GM08714 (cell line): ENCODE results near the gene STIL.
"Not testable (repeated sequence)": the region's sequence is repeated elsewhere in the genome, so short reads cannot be mapped to it uniquely, and the experiment has no call there.

Source experiments
- H3K4me3 ChIP-seq: fragments of 200-500 bp; sonication (Bioruptor generic); 2 replicates; pipeline ENCODE4 v1.5.1; 2014; ENCODE audit warnings: mild to moderate bottlenecking, low read length, inconsistent platforms
- ZNF274 ChIP-seq: IDR thresholded peaks from 2 replicates; pipeline ENCODE4 v1.6.1; 2012; ENCODE audit warnings: mild to moderate bottlenecking, low read depth, low read length

Gene STIL

DNA sequence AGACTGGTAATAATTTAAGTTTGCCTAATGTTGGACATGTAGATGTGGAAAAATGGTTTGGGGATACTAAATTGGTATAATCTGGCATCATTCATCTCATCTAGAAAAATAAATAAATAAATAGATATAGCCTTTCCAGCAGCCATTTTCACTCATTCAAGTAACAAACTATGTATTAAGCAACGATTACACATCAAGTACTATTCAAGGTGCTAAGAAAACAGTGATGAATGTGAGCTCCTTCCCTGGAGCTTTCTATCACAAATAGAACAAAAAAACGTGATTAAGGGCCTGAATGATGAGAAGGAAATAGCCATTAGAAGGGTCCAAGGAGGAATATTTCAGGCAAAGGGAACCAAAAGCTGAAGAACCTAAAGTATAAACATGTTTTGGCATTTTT lies 37.1 kb downstream of the STIL start:
- no peak for TF ChIP-seq ZNF274
- H3K4me3 ChIP-seq = no peak overlapping the region

DNA sequence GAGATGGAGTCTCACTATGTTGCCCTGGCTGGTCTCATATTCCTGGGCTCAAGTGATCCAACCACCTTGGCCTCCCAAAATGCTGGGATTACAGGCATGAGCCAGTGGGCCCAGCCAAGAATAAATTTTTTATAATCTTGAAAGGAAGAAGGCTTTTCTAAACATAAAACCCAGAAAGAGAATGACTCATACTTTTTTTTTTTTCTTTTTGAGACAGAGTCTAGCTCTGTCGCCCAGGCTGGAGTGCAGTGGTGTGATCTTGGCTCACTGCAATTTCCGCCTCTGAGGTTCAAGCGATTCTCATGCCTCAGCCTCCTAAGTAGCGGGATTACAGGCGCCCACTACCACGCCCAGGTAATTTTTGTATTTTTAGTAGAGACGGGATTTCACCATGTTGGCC lies 38.1 kb downstream of the STIL start:
- not testable (repeated sequence) for H3K4me3 ChIP-seq

DNA sequence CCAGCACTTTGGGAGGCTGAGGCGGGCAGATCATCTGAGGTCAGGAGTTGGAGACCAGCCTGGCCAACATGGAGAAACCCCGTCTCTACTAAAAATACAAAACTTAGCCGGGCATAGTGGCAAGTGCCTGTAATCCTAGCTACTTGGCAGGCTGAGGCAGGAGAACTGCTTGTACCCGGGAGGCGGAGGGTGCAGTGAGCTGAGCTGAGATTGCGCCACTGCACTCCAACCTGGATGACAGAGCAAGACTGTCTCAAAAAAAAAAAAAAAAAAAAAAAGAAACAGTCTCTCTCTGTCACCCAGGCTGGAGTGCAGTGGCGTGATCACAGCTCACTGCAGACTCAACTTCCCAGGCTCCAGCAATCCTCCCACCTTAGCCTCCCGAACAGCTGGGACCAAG lies 48.4 kb downstream of the STIL start:
- not testable (repeated sequence) for H3K4me3 ChIP-seq

DNA sequence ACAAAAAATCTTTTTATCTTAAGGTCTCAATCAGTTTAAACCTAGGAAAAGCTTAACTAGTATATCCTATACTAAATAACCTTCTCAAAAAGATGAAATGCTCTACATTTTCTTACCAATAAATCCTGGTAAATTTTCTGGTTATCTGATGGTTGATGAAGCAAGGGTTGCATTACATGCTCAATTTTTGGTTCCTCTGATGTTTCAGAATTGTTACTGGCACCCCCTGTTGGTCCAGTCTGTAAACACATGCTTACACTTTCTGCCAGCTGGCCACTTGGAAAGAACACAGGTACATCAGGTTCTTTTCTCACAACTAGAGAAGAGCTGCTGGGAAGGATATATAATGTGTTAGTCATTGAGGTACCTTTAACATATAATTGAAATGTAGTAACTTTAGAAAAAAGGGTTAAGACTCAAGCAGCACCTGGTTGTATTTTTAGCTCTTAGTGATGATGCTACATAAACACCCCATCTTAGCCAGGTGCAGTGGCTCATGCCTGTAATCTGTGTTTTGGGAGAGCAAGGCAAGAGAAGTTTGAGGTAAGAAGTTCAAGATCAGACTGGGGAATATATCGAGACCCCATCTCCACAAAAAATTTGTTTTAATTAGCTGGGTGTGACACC lies 51.0 kb downstream of the STIL start:
- no peak for TF ChIP-seq ZNF274
- no peak overlapping the region for H3K4me3 ChIP-seq

DNA sequence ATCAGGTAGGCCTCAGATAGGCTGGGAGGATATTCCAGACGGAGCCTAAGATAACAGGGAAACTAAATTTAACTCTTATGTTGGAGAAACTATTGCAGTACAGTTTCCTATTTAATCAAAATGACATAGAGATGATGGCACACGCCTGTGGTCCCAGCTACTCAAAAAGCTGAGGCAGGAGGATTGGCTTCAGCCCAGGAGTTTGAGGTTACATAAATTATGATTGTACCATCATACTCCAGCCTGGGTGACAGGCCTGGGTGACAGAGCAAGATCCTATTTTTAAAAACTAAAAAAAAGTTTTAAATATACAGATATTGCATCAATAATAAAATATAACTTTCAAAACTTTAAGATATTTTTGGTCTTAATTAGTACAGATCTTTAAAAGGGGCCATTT lies 56.7 kb downstream of the STIL start:
- H3K4me3 ChIP-seq = no peak overlapping the region
- no peak for TF ChIP-seq ZNF274

DNA sequence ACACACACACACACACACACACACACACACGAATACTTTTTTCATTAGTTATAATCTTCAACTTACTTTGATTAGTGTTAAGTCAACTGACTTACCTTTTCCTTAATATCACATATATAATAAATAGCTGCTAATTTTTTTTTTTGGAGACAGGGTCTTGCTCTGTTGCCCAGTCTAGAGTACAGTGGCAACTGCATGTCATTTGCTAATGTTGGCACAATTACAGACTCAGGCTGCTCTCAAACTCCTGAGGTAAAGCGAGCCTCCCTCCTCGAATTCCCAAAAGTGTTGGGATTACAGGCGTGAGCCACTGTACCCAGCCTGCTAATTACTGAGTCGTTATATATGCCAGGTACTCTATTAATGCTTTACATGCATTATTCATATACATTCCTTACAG lies 61.2 kb downstream of the STIL start:
- no peak for TF ChIP-seq ZNF274
- H3K4me3 ChIP-seq = no peak overlapping the region

DNA sequence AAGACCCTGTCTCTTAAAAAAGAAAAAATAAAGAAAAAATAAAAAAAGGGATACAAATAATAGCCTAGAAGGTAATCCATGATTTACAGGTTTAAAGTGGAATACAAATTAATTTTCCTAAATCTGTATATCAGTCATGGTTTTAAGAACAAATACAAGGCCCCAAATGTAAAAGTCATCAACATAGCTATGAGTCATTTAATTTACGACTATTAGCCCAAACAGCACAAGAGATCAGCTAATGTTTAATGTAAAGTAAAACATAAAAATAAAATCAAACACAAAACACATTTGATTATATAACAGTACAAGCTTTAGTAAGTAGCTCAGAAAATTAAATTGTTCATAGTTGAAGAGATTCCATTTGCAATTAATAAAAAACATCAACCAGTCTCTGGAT lies 61.6 kb downstream of the STIL start:
- no peak for TF ChIP-seq ZNF274
- no peak overlapping the region for H3K4me3 ChIP-seq

DNA sequence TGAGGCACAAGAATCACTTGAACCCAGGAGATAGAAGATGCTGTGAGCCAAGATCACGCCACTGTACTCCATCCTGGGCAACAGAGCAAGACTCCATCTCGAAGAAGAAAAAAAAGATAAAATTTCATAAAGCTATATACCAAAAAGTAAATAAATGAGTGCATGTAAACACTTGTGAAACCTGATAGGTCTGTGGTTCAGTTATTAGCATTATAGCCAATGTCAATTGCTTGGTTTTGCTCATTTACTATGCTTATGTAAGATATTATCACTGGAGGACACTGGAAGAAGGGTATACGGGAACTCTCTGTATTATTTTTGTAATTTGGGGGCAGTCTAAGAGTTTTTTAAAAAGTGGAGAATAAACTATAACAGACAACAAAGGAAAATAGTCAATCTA lies 64.2 kb downstream of the STIL start:
- no peak overlapping the region for H3K4me3 ChIP-seq
- no peak for TF ChIP-seq ZNF274

DNA sequence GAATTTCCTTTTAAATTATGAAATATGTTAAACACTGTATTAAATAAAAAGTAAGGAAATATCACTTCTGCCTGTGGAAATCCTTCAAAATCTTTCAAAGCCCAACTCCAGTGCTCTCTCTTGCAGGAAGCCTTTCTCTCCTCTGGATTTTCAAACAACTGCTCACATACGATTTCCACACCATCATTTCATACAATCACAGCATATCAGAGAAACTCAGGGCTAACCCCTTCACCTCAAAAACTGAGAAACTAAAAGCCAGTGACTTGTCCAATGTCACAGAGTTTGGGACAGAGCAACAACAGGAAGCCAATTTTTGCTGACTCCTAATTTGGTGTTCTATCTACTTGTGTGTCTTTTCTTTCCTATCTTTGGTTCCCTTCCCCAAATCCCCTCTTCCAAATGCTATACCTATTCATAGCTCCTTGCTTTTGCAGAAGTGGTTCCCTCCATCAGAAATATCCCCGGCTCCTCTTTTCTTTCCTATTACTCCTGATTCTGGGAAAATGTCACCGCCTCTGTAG lies 69.5 kb downstream of the STIL start:
- H3K4me3 ChIP-seq = no peak overlapping the region
- no peak for TF ChIP-seq ZNF274

DNA sequence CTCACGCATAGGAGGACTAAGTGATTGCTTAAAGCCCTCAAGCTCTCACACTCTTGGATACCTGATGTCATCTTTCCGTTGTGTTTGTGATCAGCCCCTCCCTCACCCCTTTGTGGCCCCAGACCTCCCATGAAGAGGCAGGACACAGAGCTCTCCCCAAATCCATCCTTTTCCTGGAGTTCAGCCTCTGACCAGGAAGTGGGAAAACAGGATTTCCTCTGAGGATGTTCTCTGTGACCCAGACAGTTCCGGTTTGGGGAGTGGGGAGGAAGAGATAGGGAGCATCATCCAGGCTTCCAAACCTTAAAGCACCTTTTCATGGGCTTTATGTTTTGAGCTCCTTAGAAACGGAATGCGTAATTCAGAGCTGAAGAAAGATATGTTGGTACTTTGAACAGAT lies 70.0 kb downstream of the STIL start:
- no peak overlapping the region for H3K4me3 ChIP-seq
- no peak for TF ChIP-seq ZNF274

DNA sequence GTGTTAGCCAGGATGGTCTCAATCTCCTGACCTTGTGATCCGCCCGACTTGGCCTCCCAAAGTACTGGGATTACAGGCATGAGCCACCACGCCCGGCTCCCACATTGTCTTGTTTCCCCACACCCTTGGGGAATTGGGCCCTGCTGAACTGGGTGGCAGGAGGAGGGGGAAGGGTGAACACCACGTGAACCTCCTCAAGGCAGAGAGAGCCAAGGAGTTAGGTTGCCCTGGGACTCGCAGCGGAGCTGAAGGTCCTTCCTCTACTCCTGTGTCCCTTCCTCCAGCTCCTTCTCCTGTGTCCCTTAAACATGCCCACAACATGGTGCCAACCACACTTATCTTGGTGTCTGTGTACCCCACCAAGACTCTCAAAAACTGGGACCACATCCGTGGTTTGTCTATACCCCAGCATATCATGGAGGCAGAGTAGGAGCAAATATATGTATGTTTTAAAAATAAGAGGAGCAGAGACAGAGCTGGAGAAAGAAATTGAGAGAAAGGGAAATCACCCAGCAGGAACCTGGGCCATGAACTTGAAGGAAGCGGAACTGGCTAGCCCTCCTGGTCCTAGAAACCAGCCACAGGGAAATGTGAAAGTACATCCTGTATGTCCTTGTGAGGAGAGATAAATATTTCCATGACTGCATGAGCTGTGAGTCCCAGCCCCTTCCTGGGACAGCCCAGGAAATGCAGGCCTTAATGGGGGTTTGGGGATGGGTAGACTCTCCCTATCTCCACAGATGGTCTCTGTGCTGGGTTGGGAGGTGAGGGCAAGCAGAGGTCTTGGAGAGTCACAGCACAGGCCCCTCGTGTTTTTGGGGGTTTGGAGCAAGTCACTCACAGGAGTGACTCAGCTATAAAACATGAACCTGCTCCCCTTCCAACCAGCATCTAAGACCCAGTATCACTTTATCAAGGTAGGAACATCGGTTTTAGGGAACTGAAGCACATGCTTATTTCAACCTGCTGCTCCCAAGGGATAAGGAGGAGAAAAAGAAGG lies 72.5 kb downstream of the STIL start:
- no peak overlapping the region for H3K4me3 ChIP-seq
- no peak for TF ChIP-seq ZNF274

DNA sequence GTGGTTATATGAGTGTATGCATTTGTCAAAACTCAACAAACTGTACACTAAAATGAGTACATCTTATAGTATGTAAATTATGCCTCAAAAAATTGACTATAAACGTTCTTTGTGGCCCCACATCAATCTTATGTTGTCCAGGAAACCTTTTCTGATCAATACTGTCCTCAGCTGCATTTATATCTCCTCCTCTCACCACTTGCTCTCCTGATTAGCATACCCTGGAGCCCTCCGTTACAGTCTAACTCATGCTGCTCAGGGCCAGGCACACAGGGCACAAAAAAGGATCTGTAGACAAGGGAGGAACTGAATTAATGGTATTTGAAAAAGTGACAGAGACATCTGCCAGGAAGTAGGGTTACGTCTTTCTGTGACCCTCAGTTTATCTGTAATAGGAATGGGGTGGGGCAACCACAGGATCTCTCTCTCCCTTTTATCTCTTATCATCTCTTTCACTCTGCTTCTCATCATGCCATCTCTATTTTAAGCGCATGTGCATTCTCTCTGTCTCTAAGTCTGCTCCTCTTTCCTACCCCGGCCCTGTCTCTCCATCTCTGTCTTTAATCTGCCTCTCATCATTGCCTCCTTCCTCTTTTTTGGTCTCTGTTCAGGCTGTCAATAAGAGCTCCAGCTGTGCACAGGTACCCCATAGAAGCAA lies 74.9 kb downstream of the STIL start:
- no peak overlapping the region for H3K4me3 ChIP-seq
- no peak for TF ChIP-seq ZNF274

DNA sequence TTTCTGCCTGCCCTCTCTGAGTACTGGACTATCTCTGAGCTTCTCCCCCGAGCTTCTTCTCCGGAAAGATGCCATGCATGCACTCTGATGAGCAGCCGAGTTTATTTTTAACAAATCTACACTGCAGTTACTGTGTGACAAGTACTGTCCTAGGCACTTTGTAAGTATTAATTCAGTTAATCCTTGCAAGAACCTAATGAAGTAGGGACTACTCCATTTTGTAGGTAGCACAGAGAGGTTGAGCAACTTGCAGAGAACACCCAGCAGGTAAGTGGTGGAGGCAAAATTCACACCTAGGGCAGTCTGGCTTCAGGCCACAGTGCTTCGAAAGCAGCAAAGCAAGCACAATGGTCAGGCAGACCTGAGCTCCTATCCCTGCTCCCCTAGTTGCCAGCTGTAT lies 78.1 kb downstream of the STIL start:
- no peak overlapping the region for H3K4me3 ChIP-seq
- TF ChIP-seq ZNF274 = no peak

DNA sequence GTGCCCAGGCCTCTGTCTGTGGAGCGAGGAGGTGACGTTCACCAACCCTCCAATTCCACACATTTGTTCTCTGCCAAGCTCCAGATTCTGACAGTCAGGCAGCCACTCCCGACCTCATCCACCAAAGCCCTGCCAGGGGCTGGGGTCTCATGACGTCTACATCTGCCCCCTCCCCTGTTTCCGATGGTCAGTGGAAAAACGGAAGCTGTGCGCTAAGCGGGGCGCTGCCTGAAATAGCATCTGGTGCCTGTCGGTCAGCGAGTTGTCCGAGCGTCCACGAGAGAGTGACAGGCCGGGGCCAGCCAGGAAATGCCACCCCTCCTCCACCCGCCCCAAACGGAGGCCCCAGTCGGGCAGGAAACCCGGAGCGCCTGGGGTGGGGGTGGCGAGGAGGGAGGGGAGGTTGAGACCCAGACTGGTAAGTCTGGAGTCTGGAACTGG lies 78.7 kb downstream of the STIL start:
- H3K4me3 ChIP-seq = no peak overlapping the region
- no peak for TF ChIP-seq ZNF274

DNA sequence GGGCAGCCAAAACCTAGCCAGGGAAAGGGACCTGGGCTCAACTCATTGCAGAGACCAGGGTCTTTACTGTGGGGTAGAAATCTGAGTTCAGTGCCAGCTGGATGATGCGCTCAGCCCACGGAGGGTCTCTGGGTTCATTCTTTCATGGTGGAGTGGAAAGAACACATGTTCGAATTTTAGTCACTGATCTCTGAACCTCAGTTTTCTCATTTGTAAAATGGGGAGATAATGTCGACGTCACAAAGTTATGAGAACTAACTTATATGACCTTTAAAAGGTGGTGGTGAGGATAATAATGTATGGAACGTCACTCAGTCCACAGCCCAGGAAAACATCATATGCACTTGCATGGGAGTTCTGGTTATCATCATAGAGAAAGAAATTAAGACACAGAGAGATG lies 80.8 kb downstream of the STIL start:
- no peak overlapping the region for H3K4me3 ChIP-seq
- no peak for TF ChIP-seq ZNF274
